Measurements from ENCODE around the gene CST7. TPM values are rescaled to one million over a fixed set of nuclear protein-coding genes. Genes with fewer than 3 reads are reported as not detected.

Gene CST7
- total and polyA plus RNA-seq, 7 donors: 0.13 to 1.2 (median 0.55) TPM

GRCh38 chr20:24950128-24950835 is 1.2 kb downstream of the CST7 start:
- H3K36me3 ChIP-seq (ENCODE audit: insufficient read depth in 1 of 2, low read depth in 1 of 2): no peaks in the 10 kb centered on the region
- DNase-seq (no peak), ATAC-seq (peak in 2 of 4 donors; percentile 18 to 52)
- H3K27ac ChIP-seq: no peak overlapping the region
- intact Hi-C loops (cut with DNase I): no loop called here
- no peak for TF ChIP-seq CTCF (IDR thresholded peaks at IDR 0.05)
- WGBS, 3 donors: 61 to 76% (median 66%) methylated on average over 9 to 12 of the region's 12 CpGs
- H3K27me3 ChIP-seq (ENCODE audit: insufficient read depth in 3 of 3, low read length in 2 of 3): no peaks in the 10 kb centered on the region
- H3K4me3 ChIP-seq: no peak overlapping the region
- no peaks in the 10 kb centered on the region for H3K4me1 ChIP-seq
- peaks cover 7% of the 10 kb centered on the region for H3K9me3 ChIP-seq

GRCh38 chr20:24950836-24951525 is 1.9 kb downstream of the CST7 start:
- TF ChIP-seq CTCF (IDR thresholded peaks at IDR 0.05): no peak
- DNase-seq: no peak
- peak in 2 of 4 donors; percentile 27 to 37 for ATAC-seq
- intact Hi-C loops (cut with DNase I): no loop called here
- no peaks in the 10 kb centered on the region for H3K36me3 ChIP-seq (ENCODE audit: insufficient read depth in 1 of 2, low read depth in 1 of 2)
- H3K27me3 ChIP-seq (ENCODE audit: insufficient read depth in 3 of 3, low read length in 2 of 3): no peaks in the 10 kb centered on the region
- no peak overlapping the region for H3K4me3 ChIP-seq
- no peaks in the 10 kb centered on the region for H3K4me1 ChIP-seq
- H3K9me3 ChIP-seq: peaks cover 6% of the 10 kb centered on the region
- WGBS, 3 donors: 45 to 60% (median 56%) methylated on average over 16 of the region's 16 CpGs
- H3K27ac ChIP-seq: no peak overlapping the region

- Histone ChIP-seq H3K36me3 (ENCODE audit: insufficient read depth in 1 of 2, low read depth in 1 of 2) (no peaks in the 10 kb centered on the region), H3K27me3 (ENCODE audit: insufficient read depth in 3 of 3, low read length in 2 of 3) (no peaks in the 10 kb centered on the region), H3K4me1 (no peaks in the 10 kb centered on the region), H3K9me3 (no peaks in the 10 kb centered on the region), H3K27ac (no peak overlapping the region), H3K4me3 (no peak overlapping the region)
- DNase-seq (no peak), ATAC-seq (peak in 1 of 4 donors; percentile 24)
- 57 to 62% (median 59%) methylated on average over 11 of the region's 11 CpGs for WGBS, 3 donors
- TF ChIP-seq CTCF (IDR thresholded peaks at IDR 0.05): no peak
- intact Hi-C loops (cut with DNase I): no loop called here
Observed at GRCh38 chr20:24951536-24952083, 2.5 kb downstream of the CST7 start.

GRCh38 chr20:24952376-24953208 is 3.5 kb downstream of the CST7 start:
- WGBS, 3 donors: 65 to 78% (median 66%) methylated on average over 12 of the region's 12 CpGs
- TF ChIP-seq CTCF (IDR thresholded peaks at IDR 0.05): no peak
- H3K4me1 ChIP-seq: no peaks in the 10 kb centered on the region

More at GRCh38 chr20:24952376-24953208, 3.5 kb downstream of the CST7 start:
- peak in 3 of 4 donors; percentile 12 to 31 (median 16) for ATAC-seq
- DNase-seq: no peak
- no peaks in the 10 kb centered on the region for H3K27me3 ChIP-seq (ENCODE audit: insufficient read depth in 3 of 3, low read length in 2 of 3)
- intact Hi-C loops (cut with DNase I): no loop called here
- H3K36me3 ChIP-seq (ENCODE audit: insufficient read depth in 1 of 2, low read depth in 1 of 2): peaks cover 0 to 4% of the 10 kb centered on the region in 2 donors
- no peak overlapping the region for H3K4me3 ChIP-seq
- H3K9me3 ChIP-seq: no peaks in the 10 kb centered on the region
- H3K27ac ChIP-seq: no peak overlapping the region
